Nephron (organoid): ENCODE results near the gene BDNF.

Experiments
- H3K27ac Mint-ChIP-seq, 3 experiments: 2 replicates each; pipeline ENCODE4 v1.8.0; 2020; ENCODE audit warnings: mixed read lengths in 3 of 3, mild to moderate bottlenecking in 2 of 3, moderate library complexity in 1 of 3
- H3K27me3 Mint-ChIP-seq: 2 replicates; pipeline ENCODE4 v1.8.0; 2021; ENCODE audit warnings: low read depth, mild to moderate bottlenecking, moderate library complexity, mixed read lengths
- H3K36me3 Mint-ChIP-seq: 2 replicates; pipeline ENCODE4 v1.8.0; 2020; ENCODE audit warnings: low read depth, mixed read lengths
- H3K4me1 Mint-ChIP-seq: 2 replicates; pipeline ENCODE4 v1.8.0; 2020; ENCODE audit warnings: mixed read lengths
- H3K4me3 Mint-ChIP-seq, 3 experiments: 2 replicates each; pipeline ENCODE4 v1.8.0; 2020; ENCODE audit warnings: mild to moderate bottlenecking in 3 of 3, mixed read lengths in 3 of 3, moderate library complexity in 2 of 3
- H3K9me3 Mint-ChIP-seq: 2 replicates; pipeline ENCODE4 v1.8.0; 2020; ENCODE audit warnings: mixed read lengths
- CTCF ChIP-seq, 3 experiments: fragments of 200-600 bp; sonication (generic); IDR thresholded peaks; one replicate each; pipeline ENCODE4 v1.5.0; 2021; ENCODE audit warnings: antibody characterized with exemption in 3 of 3; ENCODE audit not compliant: unreplicated experiment in 3 of 3

Gene BDNF

GRCh38 chr11:27656320-27656719, 43.9 kb downstream of the BDNF start:
- TF ChIP-seq CTCF (IDR thresholded peaks at IDR 0.05; ENCODE audit: unreplicated experiment in 3 of 3): no peak
- H3K36me3 Mint-ChIP-seq: peaks cover 32% of the 10 kb centered on the region
- H3K4me1 Mint-ChIP-seq: no peaks in the 10 kb centered on the region
- no peaks in the 10 kb centered on the region for H3K27me3 Mint-ChIP-seq
- H3K9me3 Mint-ChIP-seq: no peaks in the 10 kb centered on the region
- H3K4me3 Mint-ChIP-seq: no peak overlapping the region
- no peak overlapping the region for H3K27ac Mint-ChIP-seq

GRCh38 chr11:27653990-27654758, 46.1 kb downstream of the BDNF start:
- Mint-ChIP-seq H3K9me3 (no peaks in the 10 kb centered on the region), H3K27me3 (no peaks in the 10 kb centered on the region), H3K4me1 (no peaks in the 10 kb centered on the region), H3K27ac (peak overlapping the region in 1 of 3 experiments; percentile 39), H3K36me3 (peaks cover 31% of the 10 kb centered on the region), H3K4me3 (no peak overlapping the region)
- TF ChIP-seq CTCF (IDR thresholded peaks at IDR 0.05; ENCODE audit: unreplicated experiment in 3 of 3): no peak

GRCh38 chr11:27651711-27652110, 48.5 kb downstream of the BDNF start:
- no peak for TF ChIP-seq CTCF (IDR thresholded peaks at IDR 0.05; ENCODE audit: unreplicated experiment in 3 of 3)
- Mint-ChIP-seq H3K4me3 (no peak overlapping the region), H3K4me1 (no peaks in the 10 kb centered on the region), H3K36me3 (peaks cover 13% of the 10 kb centered on the region), H3K9me3 (no peaks in the 10 kb centered on the region), H3K27ac (no peak overlapping the region), H3K27me3 (no peaks in the 10 kb centered on the region)

- H3K36me3 Mint-ChIP-seq: peaks cover 8% of the 10 kb centered on the region
- H3K4me3 Mint-ChIP-seq: no peak overlapping the region
- no peak for TF ChIP-seq CTCF (IDR thresholded peaks at IDR 0.05; ENCODE audit: unreplicated experiment in 3 of 3)
- H3K4me1 Mint-ChIP-seq: no peaks in the 10 kb centered on the region
- no peaks in the 10 kb centered on the region for H3K27me3 Mint-ChIP-seq
- H3K9me3 Mint-ChIP-seq: no peaks in the 10 kb centered on the region
- H3K27ac Mint-ChIP-seq: no peak overlapping the region
These were observed 49.3 kb downstream of the BDNF start for GRCh38 chr11:27650988-27651387.

GRCh38 chr11:27649800-27650199, 50.5 kb downstream of the BDNF start:
- H3K4me1 Mint-ChIP-seq: no peaks in the 10 kb centered on the region
- no peak overlapping the region for H3K4me3 Mint-ChIP-seq
- TF ChIP-seq CTCF (IDR thresholded peaks at IDR 0.05; ENCODE audit: unreplicated experiment in 3 of 3): no peak
- no peaks in the 10 kb centered on the region for H3K27me3 Mint-ChIP-seq
- no peak overlapping the region for H3K27ac Mint-ChIP-seq
- no peaks in the 10 kb centered on the region for H3K36me3 Mint-ChIP-seq
- H3K9me3 Mint-ChIP-seq: no peaks in the 10 kb centered on the region

GRCh38 chr11:27648840-27649239, 51.4 kb downstream of the BDNF start:
- no peaks in the 10 kb centered on the region for H3K27me3 Mint-ChIP-seq
- no peaks in the 10 kb centered on the region for H3K4me1 Mint-ChIP-seq
- no peaks in the 10 kb centered on the region for H3K9me3 Mint-ChIP-seq
- no peak for TF ChIP-seq CTCF (IDR thresholded peaks at IDR 0.05; ENCODE audit: unreplicated experiment in 3 of 3)
- H3K4me3 Mint-ChIP-seq: no peak overlapping the region
- no peaks in the 10 kb centered on the region for H3K36me3 Mint-ChIP-seq
- H3K27ac Mint-ChIP-seq: no peak overlapping the region
